ENCODE data around the gene RAPGEF5.

Gene RAPGEF5

GRCh38 chr7:22378199-22378980, 21.4 kb upstream of the RAPGEF5 start:
- DNase-seq, result no peak

- no peak for DNase-seq
These were observed 20.7 kb upstream of the RAPGEF5 start for GRCh38 chr7:22377703-22378102.

- no peak for DNase-seq
These were observed 18.6 kb upstream of the RAPGEF5 start for GRCh38 chr7:22375359-22376048.

GRCh38 chr7:22373911-22374310, 17.0 kb upstream of the RAPGEF5 start:
- DNase-seq, result no peak

GRCh38 chr7:22373388-22373787, 16.4 kb upstream of the RAPGEF5 start:
- no peak for DNase-seq

GRCh38 chr7:22372863-22373262, 15.9 kb upstream of the RAPGEF5 start:
- DNase-seq, result no peak

GRCh38 chr7:22371878-22372277, 14.9 kb upstream of the RAPGEF5 start:
- DNase-seq, result no peak

GRCh38 chr7:22364900-22365299, 7.9 kb upstream of the RAPGEF5 start:
- no peak for DNase-seq

- DNase-seq, result no peak
These were observed 6.9 kb upstream of the RAPGEF5 start for GRCh38 chr7:22363756-22364422.

GRCh38 chr7:22361795-22362194, 4.8 kb upstream of the RAPGEF5 start:
- peak; percentile 4 for DNase-seq

GRCh38 chr7:22361320-22361719, 4.4 kb upstream of the RAPGEF5 start:
- DNase-seq, result no peak

- no peak for DNase-seq
These were observed 2.1 kb upstream of the RAPGEF5 start for GRCh38 chr7:22358820-22359697.

GRCh38 chr7:22357311-22358175, 589 bp upstream of the RAPGEF5 start:
- peak; percentile 59 for DNase-seq

- no peak for DNase-seq
These were observed 803 bp downstream of the RAPGEF5 start for GRCh38 chr7:22356010-22356691.

GRCh38 chr7:22355620-22356009, 1.3 kb downstream of the RAPGEF5 start:
- no peak for DNase-seq

GRCh38 chr7:22354462-22354861, 2.5 kb downstream of the RAPGEF5 start:
- DNase-seq, result no peak

GRCh38 chr7:22352887-22353286, 4.1 kb downstream of the RAPGEF5 start:
- DNase-seq, result no peak

GRCh38 chr7:22351878-22352277, 5.1 kb downstream of the RAPGEF5 start:
- DNase-seq, result no peak

GRCh38 chr7:22351329-22351692, 5.6 kb downstream of the RAPGEF5 start:
- DNase-seq, result no peak

- DNase-seq, result no peak
These were observed 6.3 kb downstream of the RAPGEF5 start for GRCh38 chr7:22350466-22351328.

Data from NCI-H748 treated with DMSO at 0.1 percent for 48 hours (cell line).